ENCODE results near the gene COX7A2L.

DNA sequence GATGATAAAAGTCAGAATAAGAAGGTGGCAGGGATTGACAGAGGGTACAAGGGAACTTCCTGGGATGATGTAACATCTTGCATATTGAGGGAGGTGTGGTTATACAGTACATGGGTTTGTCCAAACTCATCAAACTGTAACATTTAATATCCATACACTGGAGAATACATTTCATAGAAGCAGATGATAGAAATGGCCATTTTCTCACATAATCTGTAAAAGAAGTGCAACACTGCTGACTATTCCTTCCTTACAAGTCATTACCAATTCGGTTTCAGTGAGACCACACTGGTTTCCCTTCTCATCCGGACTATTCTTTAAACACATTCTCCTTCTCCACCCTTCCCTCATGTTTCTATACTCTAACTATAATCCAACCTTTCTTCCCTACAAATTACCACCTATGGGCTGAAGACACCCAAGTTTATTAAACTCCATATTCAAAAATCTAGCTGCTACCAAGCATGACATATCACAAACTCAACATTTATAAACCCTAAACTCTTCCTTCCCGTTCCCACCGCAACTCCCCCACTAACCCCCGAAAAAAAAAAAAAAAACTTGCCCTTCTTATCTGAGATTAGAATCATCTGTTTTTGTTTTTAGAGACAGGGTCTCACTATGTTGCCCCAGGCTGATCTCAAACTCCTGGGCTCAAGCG, 1.6 kb downstream of the COX7A2L start:
- TF ChIP-seq, protein P1, sequence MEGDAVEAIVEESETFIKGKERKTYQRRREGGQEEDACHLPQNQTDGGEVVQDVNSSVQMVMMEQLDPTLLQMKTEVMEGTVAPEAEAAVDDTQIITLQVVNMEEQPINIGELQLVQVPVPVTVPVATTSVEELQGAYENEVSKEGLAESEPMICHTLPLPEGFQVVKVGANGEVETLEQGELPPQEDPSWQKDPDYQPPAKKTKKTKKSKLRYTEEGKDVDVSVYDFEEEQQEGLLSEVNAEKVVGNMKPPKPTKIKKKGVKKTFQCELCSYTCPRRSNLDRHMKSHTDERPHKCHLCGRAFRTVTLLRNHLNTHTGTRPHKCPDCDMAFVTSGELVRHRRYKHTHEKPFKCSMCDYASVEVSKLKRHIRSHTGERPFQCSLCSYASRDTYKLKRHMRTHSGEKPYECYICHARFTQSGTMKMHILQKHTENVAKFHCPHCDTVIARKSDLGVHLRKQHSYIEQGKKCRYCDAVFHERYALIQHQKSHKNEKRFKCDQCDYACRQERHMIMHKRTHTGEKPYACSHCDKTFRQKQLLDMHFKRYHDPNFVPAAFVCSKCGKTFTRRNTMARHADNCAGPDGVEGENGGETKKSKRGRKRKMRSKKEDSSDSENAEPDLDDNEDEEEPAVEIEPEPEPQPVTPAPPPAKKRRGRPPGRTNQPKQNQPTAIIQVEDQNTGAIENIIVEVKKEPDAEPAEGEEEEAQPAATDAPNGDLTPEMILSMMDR (IDR thresholded peaks at IDR 0.05) = no peak
- no peak for TF ChIP-seq EP300 (IDR thresholded peaks at IDR 0.05)
- TF ChIP-seq POLR2A (IDR thresholded peaks at IDR 0.05) = no peak

All from ovary (tissue), 3 donors.